Measurements from ENCODE around the gene MYO1D.
"Not testable (repeated sequence)": the region's sequence is repeated elsewhere in the genome, so short reads cannot be mapped to it uniquely, and the experiment has no call there.

The MYO1D gene

DNA sequence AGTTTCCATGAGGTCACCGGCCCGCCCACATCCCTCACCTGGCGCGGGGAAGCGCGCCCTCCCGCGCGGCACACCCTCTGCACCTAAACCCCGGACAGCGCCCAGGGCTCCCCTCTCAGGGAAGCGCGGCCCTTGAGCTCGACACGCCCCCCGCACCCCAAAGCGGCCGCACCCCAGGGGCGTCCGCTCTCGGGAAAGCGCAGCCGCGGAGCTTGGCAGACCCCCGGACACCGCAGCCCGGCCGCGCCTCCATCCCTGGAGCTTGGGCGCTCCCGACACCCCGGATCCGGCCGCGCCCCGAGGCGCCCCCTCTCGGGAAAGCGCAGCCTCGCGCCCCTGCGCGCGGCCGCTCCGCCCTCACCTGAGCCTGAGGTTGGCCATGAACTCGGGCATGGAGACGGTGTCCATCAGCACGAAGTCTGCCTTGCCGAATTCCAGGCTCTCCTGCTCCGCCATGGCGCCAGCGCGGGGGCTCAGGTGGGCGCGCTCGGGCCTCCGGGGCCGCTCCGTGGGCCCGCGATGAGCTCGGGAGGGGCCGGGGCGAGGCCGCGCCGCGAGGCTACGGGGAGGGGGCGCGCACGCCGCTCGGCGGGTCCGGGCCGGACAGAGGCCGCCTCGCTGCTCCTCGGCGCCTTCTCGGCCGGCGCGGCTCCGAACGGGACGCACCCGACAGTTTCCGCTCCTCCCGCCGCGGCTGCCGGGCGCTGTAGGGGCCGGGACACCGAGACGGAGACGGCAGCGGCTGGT lies at the start of gene MYO1D:
MYO1D (minus strand) TSS at position 708 of the 747 bp plus-strand sequence; CDS start at position 456, 252 bp downstream.
- DNase-seq (ENCODE audit: low spot score): no peak

DNA sequence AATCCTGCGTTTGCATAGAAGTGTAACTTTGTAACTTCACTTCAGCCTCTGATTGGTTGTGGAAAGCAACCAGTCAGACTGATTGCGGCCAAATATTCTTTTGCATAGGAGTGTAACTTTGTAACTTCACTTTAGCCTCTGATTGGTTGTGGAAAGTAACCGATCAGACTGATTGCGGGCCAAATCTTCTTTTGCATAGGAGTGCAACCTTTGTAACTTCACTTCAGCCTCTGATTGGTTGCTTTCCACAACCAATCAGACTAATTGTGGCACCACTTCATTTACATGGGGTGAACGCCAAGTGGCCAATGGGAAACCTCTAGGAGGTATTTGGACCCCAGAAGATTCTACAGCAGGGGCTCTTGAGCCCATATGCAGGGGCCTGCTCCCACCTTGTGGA lies 49.3 kb upstream of the MYO1D start:
- no peak for DNase-seq (ENCODE audit: low spot score)

DNA sequence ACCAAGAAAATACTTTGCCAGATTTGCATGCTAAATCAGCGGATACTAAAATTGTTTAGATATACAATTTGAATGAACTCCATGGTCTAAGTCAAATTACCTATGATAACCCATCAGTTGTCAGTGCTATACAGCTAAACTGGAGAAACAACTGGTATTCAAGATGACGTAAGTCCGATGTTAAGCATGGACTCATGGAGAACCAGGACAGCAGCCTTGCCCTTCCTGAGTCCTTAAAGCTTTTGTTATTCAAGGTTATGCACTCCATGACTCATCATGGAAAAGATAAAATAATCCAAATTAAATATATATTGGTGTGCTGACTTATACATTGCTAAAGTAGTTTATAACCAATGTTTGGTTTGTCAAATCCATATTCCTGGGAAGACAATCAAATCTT lies 47.0 kb upstream of the MYO1D start:
- DNase-seq (ENCODE audit: low spot score): not testable (repeated sequence)

DNA sequence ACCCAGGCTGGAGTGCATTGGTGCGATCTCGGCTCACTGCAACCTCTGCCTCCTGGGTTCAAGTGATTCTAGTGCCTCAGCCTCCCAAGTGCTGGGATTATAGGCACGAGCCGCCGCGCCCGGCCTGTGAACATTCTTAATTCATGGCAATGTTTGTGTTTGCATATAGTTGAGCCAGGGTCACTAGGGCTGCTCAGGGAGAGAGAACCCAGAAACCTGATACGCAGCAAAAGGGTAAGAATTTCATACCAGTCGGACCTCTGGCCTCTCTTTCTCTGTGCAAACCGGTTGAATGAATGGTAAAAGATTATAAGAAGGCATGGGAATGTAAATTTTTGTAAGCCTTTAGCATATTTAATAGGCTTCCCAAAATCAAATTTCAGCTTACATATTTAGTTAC lies 44.1 kb upstream of the MYO1D start:
- DNase-seq (ENCODE audit: low spot score): no peak

GRCh38 chr17:32920293-32920692 lies 43.4 kb upstream of the MYO1D start:
- DNase-seq (ENCODE audit: low spot score): no peak

DNA sequence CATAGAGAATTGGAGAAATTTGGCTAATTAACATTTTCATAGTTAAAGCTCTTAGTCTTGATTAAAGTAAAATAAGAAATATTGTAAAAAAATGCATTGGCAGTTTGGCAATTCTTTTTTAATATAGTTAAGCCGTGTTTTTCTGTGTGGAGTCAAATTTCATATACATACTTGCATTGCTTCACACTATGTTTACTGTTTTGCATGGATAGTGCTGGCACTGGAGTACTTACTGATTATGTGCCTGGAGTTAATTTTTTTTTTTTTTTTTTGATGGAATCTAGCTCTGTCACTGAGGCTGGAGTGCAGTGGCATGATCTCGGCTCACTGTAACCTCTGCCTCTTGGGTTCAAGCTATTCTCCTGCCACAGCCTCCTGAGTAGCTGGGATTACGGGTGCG lies 43.0 kb upstream of the MYO1D start:
- DNase-seq (ENCODE audit: low spot score): not testable (repeated sequence)

DNA sequence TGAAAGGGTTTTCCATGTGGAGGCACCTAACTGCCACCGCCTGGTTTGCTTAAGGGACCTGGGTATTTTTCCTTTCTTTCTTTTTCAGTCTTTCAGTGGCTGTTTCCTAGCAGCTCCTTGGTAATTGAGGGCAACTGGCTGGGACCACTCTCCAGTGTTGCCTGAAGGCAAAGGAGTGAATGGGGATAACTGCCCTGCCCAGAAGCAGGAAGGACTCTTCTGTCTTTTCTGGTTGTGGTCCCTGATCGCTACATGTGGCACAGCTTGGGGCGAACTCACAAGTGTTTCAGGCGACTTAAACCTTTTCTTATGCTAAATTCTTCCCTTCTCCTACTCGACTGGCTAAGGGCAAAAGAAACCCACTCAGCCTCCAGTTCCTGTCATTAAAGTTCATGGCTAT lies 40.9 kb upstream of the MYO1D start:
- DNase-seq (ENCODE audit: low spot score): no peak

GRCh38 chr17:32917081-32917480 lies 40.2 kb upstream of the MYO1D start:
- DNase-seq (ENCODE audit: low spot score): no peak

GRCh38 chr17:32916134-32916533 lies 39.2 kb upstream of the MYO1D start:
- DNase-seq (ENCODE audit: low spot score): no peak

GRCh38 chr17:32915245-32915644 lies 38.3 kb upstream of the MYO1D start:
- no peak for DNase-seq (ENCODE audit: low spot score)

- no peak for DNase-seq (ENCODE audit: low spot score)
Measured at GRCh38 chr17:32914181-32914580, 37.3 kb upstream of the MYO1D start.

DNA sequence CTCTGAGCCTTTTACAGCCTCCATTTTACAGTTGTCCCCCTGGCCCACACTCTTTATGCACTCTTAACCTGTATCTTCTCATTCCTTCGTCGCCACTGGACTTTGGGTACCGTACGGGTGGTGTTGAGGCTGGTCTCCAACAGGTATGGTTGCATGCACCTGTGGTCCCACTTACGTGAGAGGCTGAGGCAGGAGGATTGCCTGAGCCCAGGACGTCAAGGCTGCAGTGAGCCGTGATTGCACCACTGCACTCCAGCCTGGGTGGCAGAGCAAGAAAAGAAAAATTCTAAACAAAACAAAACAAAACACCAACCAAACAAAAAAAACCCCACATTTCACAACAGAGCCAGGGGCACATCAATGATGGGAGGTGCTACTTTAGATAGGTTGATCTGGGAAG lies 36.7 kb upstream of the MYO1D start:
- DNase-seq (ENCODE audit: low spot score): no peak

- DNase-seq (ENCODE audit: low spot score): peak; percentile 81
Measured at GRCh38 chr17:32912218-32912897, 35.4 kb upstream of the MYO1D start.

GRCh38 chr17:32910769-32911168 lies 33.8 kb upstream of the MYO1D start:
- no peak for DNase-seq (ENCODE audit: low spot score)

- peak; percentile 91 for DNase-seq (ENCODE audit: low spot score)
Measured at GRCh38 chr17:32909787-32910369, 33.0 kb upstream of the MYO1D start.

GRCh38 chr17:32907583-32907982 lies 30.7 kb upstream of the MYO1D start:
- DNase-seq (ENCODE audit: low spot score): no peak

DNA sequence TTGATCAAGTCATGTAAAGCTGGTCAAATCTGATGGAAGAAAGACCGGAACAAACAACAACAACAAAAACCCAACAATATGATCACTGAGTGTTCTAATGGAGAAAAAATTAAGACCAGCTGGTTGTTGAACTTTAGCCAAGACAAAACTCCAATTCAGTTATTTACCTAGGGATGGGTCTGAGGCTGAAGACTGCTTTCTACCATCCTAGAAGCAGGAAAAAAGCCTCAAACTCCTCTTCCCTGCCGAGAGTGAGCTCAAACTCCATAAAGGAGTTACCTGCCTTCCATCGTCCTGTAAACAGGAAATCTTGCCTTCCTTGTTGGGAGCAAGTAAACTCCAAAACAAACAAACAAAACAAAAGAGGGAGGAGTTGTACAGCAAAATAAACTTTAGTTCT lies 28.0 kb upstream of the MYO1D start:
- DNase-seq (ENCODE audit: low spot score): no peak

DNA sequence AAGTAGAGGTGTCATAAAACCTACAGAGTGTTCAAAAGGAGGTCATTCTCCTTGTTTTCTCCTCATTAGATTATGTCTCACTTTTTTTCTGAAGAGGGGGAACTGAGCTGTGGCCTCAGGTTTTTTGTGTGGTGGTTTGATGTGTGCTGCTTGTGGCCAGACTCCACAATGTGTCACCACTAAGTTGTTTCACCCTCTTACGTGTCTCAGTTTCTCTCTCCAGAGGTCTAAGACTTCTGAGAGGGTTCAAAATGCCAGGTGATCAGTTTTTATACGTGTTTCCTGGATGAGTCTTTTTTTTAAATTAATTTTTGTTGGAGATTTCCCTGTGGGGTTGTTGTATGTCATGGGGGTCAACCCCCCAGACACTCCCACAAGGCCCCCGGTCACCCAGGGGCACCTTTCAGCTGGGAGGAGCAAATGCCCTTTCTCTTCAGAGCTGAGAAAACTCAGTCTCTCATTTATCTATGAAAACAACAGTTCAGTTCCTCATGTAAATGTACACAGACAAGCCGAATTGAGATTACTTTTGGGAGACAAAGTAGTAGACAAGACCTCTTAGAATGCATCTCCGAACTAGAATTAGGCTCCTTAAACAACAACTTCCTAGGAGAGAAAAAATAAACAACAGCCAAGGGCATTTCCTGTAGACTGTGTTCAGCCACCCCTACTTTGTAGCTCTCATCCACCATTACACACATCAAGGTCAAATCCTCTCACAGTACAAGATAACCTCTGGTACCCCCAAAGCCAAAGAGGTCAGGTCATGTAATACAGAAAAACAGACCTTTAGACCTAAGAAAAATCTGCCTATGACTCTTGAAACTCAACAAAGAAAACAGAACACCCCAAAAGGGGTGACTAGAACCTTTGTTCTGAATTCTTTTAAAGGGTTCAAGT lies 27.1 kb upstream of the MYO1D start:
- no peak for DNase-seq (ENCODE audit: low spot score)

GRCh38 chr17:32901743-32902142 lies 24.8 kb upstream of the MYO1D start:
- DNase-seq (ENCODE audit: low spot score): no peak

GRCh38 chr17:32899236-32900013 lies 22.5 kb upstream of the MYO1D start:
- no peak for DNase-seq (ENCODE audit: low spot score)

DNA sequence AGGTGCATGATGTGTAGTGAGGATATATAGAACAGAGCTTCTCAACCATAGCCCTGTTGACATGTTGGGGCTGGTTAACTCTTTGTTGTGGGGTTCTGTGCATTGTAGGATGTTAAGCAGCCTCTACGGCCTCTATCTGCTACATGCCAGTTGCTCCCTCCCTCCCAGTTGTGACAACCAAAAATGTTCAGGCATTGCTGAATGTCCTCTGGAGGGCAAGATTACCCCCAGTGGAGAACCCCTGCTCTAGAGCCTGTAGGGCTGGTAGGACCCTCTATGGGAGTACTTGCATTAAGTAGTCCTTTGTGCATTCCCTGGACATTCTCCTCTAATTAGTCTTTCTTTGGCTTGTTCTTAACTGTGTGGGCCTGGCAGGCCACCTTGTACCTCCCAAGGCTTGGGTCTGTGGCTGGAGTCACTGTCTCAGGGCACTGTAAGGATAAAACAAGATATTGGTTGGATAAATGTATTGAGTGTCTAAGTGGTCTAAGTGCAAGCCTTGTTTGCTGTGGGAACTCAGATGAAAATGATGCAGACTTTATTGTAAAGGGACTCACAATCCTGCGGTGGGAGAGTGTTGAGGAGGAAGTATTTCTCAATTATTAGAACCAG lies 19.8 kb upstream of the MYO1D start:
- no peak for DNase-seq (ENCODE audit: low spot score)
